WTC11 (cell line): ENCODE results near the gene NDUFV1. TPM values are rescaled to one million over a fixed set of nuclear protein-coding genes. Genes with fewer than 3 reads are reported as not detected.
A peak's percentile ranks its signal among the peaks of the same experiment; 100 is the strongest.
"Not testable (repeated sequence)": the region's sequence is repeated elsewhere in the genome, so short reads cannot be mapped to it uniquely, and the experiment has no call there.

Experiments used
- ATAC-seq: fragments of 200-7000 bp; cut with Tn5 transposase; 2 replicates; pipeline ENCODE4 v1.10.0; 2021; ENCODE audit warnings: mild to moderate bottlenecking, moderate library complexity
- CTCF ChIA-PET: fragments of 300-600 bp; sonication (Branson Sonifier 250); formaldehyde crosslinking; loops from one replicate; lab custom pipeline; 2021; ENCODE audit warnings: antibody characterized with exemption; lab: Charles Lee
- POLR2A ChIA-PET: fragments of 350-600 bp; sonication (Branson Sonifier 250); formaldehyde crosslinking; loops from one replicate; lab custom pipeline; 2021; ENCODE audit warnings: antibody characterized with exemption; lab: Charles Lee
- DNase-seq: peaks from one replicate; pipeline ENCODE4 v3.0.0; 2021; ENCODE audit warnings: low spot score
- H3K27ac Mint-ChIP-seq: 2 replicates; pipeline ENCODE4 v1.8.0; 2021; ENCODE audit warnings: mixed read lengths
- H3K27me3 Mint-ChIP-seq: 2 replicates; pipeline ENCODE4 v1.8.0; 2021; ENCODE audit warnings: low read depth, mild to moderate bottlenecking, moderate library complexity, mixed read lengths
- H3K36me3 Mint-ChIP-seq: 2 replicates; pipeline ENCODE4 v1.8.0; 2021; ENCODE audit warnings: mixed read lengths
- H3K4me1 Mint-ChIP-seq: 2 replicates; pipeline ENCODE4 v1.8.0; 2022; ENCODE audit warnings: mixed read lengths
- H3K4me3 Mint-ChIP-seq: 2 replicates; pipeline ENCODE4 v1.8.0; 2021; ENCODE audit warnings: mild to moderate bottlenecking, moderate library complexity, mixed read lengths
- H3K9me3 Mint-ChIP-seq: 2 replicates; pipeline ENCODE4 v1.8.0; 2021; ENCODE audit warnings: mixed read lengths
- IRF1 ChIP-seq: sonication (generic); formaldehyde crosslinking; IDR thresholded peaks from 2 replicates; pipeline ENCODE4 v1.8.0; 2023; ENCODE audit warnings: missing genetic modification reagents
- JUN ChIP-seq: sonication (generic); formaldehyde crosslinking; IDR thresholded peaks from 2 replicates; pipeline ENCODE4 v1.8.0; 2023; ENCODE audit warnings: mild to moderate bottlenecking, missing genetic modification reagents
- MYBL2 ChIP-seq: sonication (generic); formaldehyde crosslinking; IDR thresholded peaks from 2 replicates; pipeline ENCODE4 v1.8.1; 2023; ENCODE audit warnings: mild to moderate bottlenecking, moderate library complexity, missing genetic modification reagents
- NFYB ChIP-seq: sonication (generic); formaldehyde crosslinking; conservative IDR thresholded peaks from 2 replicates; pipeline ENCODE4 v1.8.0; 2022; ENCODE audit warnings: low read depth, missing genetic modification reagents
- PRRX2 ChIP-seq: fragments of 250-450 bp; sonication (Bioruptor Pico); IDR thresholded peaks from 2 replicates; pipeline ENCODE4 v1.8.0; 2021; ENCODE audit warnings: mild to moderate bottlenecking
- TEAD4 ChIP-seq: sonication (generic); formaldehyde crosslinking; IDR thresholded peaks from 2 replicates; pipeline ENCODE4 v1.8.0; 2022; ENCODE audit warnings: mild to moderate bottlenecking, missing genetic modification reagents
- ZMAT4 ChIP-seq: fragments of 250-450 bp; sonication (Bioruptor Pico); IDR thresholded peaks from 2 replicates; pipeline ENCODE4 v1.9.0; 2021; ENCODE audit warnings: mild to moderate bottlenecking
- ZNF281 ChIP-seq: sonication (generic); formaldehyde crosslinking; IDR thresholded peaks from 2 replicates; pipeline ENCODE4 v1.8.0; 2023; ENCODE audit warnings: mild to moderate bottlenecking, missing genetic modification reagents
- ZNF317 ChIP-seq: sonication (generic); formaldehyde crosslinking; IDR thresholded peaks from 2 replicates; pipeline ENCODE4 v1.8.1; 2023; ENCODE audit warnings: low read depth, mild to moderate bottlenecking, moderate library complexity, missing genetic modification reagents, borderline replicate concordance
- total RNA-seq: library from RNA; stranded (reverse); gene quantifications from 3 replicates; pipeline ENCODE4 v1.2.3, GENCODE V29; 2021

The NDUFV1 gene
- total RNA-seq, 1 experiment from 2014 or later: 231 TPM

GRCh38 chr11:67617243-67617953 is 10.7 kb downstream of the NDUFV1 start:
- Mint-ChIP-seq H3K27me3 (peaks cover 41% of the 10 kb centered on the region), H3K27ac (no peak overlapping the region), H3K36me3 (peaks cover 7% of the 10 kb centered on the region), H3K4me1 (peaks cover 55% of the 10 kb centered on the region), H3K9me3 (no peaks in the 10 kb centered on the region; the same call in 1 of the 2 replicates), H3K4me3 (peak overlapping the region; percentile 25)
- DNase-seq (no peak), ATAC-seq (no peak; the same call in 1 of the 2 replicates)
- ChIA-PET CTCF (interaction anchor here (0.6 to 10.2 kb wide), 5 partner anchors 13 to 515 kb away, joined by 3 to 200 read pairs (median 3); partner anchors contain the start of gene NUDT8), POLR2A (interaction anchor here (3.3 kb wide), 1 partner anchor 12 kb away, joined by 13 read pairs; the partner anchor contains the start of gene NUDT8)
- TF ChIP-seq TEAD4 (no peak), ZNF281 (CRISPR knock-in tag) (no peak), JUN (CRISPR knock-in tag) (no peak), IRF1 (no peak), MYBL2 (CRISPR knock-in tag) (no peak), ZMAT4 (CRISPR knock-in tag) (no peak)

GRCh38 chr11:67618901-67619659 is 12.3 kb downstream of the NDUFV1 start:
- not testable (repeated sequence) for ATAC-seq, H3K27ac Mint-ChIP-seq, DNase-seq, H3K9me3 Mint-ChIP-seq
- CTCF ChIA-PET: interaction anchor here (10.2 kb wide), 1 partner anchor 11 kb away, joined by 200 read pairs; the partner anchor contains the start of gene NUDT8
- peaks cover 50% of the 10 kb centered on the region for H3K27me3 Mint-ChIP-seq
- peaks cover 15% of the 10 kb centered on the region for H3K36me3 Mint-ChIP-seq
- H3K4me1 Mint-ChIP-seq: peaks cover 59% of the 10 kb centered on the region
- peak overlapping the region; percentile 93 for H3K4me3 Mint-ChIP-seq
- POLR2A ChIA-PET: interaction anchor here (0.6 to 2.3 kb wide), 2 partner anchors 10 to 53 kb away, joined by 3 to 6 read pairs; no protein-coding TSS in a partner anchor

- POLR2A ChIA-PET: interaction anchor here (0.6 to 2.3 kb wide), 2 partner anchors 9 to 52 kb away, joined by 3 to 6 read pairs; no protein-coding TSS in a partner anchor
- Mint-ChIP-seq H3K36me3 (peaks cover 17% of the 10 kb centered on the region), H3K4me1 (peaks cover 54% of the 10 kb centered on the region), H3K27ac (peak overlapping the region; percentile 73), H3K4me3 (peak overlapping the region; percentile 93), H3K27me3 (peaks cover 50% of the 10 kb centered on the region)
- CTCF ChIA-PET: interaction anchor here (0.8 to 10.2 kb wide), 5 partner anchors 10 to 80 kb away, joined by 3 to 200 read pairs (median 4); partner anchors contain the start of gene NUDT8
- DNase-seq, ATAC-seq, H3K9me3 Mint-ChIP-seq: not testable (repeated sequence)
- 0 out of 2 replicates have a peak, but pooled peaks have one; percentile 56 for TF ChIP-seq ZNF317 (CRISPR knock-in tag)
- 0 out of 2 replicates have a peak, but pooled peaks have one; percentile 24 for TF ChIP-seq PRRX2 (CRISPR knock-in tag)
- TF ChIP-seq NFYB (CRISPR knock-in tag): peak; percentile 86
Measured at GRCh38 chr11:67619683-67620618, 13.2 kb downstream of the NDUFV1 start.
